Measurements from ENCODE around the gene CD207. TPM values are rescaled to one million over a fixed set of nuclear protein-coding genes. Genes with fewer than 3 reads are reported as not detected.
"Not testable (repeated sequence)": the region's sequence is repeated elsewhere in the genome, so short reads cannot be mapped to it uniquely, and the experiment has no call there.

CD207 gene
- total RNA-seq, 4 donors from 2014 or later = 0.21 TPM; not detected in 3

GRCh38 chr2:70806013-70806412, 29.6 kb downstream of the CD207 start:
- 66 to 76% methylated on average over 5 of the region's 5 CpGs for WGBS, 2 donors
- Histone ChIP-seq H3K27me3 (no peaks in the 10 kb centered on the region), H3K36me3 (no peaks in the 10 kb centered on the region), H3K4me3 (no peak overlapping the region), H3K27ac (no peak overlapping the region), H3K4me1 (no peaks in the 10 kb centered on the region), H3K9me3 (peaks cover 0 to 7% (median 0%) of the 10 kb centered on the region in 4 donors)
- TF ChIP-seq, protein P1, sequence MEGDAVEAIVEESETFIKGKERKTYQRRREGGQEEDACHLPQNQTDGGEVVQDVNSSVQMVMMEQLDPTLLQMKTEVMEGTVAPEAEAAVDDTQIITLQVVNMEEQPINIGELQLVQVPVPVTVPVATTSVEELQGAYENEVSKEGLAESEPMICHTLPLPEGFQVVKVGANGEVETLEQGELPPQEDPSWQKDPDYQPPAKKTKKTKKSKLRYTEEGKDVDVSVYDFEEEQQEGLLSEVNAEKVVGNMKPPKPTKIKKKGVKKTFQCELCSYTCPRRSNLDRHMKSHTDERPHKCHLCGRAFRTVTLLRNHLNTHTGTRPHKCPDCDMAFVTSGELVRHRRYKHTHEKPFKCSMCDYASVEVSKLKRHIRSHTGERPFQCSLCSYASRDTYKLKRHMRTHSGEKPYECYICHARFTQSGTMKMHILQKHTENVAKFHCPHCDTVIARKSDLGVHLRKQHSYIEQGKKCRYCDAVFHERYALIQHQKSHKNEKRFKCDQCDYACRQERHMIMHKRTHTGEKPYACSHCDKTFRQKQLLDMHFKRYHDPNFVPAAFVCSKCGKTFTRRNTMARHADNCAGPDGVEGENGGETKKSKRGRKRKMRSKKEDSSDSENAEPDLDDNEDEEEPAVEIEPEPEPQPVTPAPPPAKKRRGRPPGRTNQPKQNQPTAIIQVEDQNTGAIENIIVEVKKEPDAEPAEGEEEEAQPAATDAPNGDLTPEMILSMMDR (IDR thresholded peaks at IDR 0.05) = no peak
- no peak for DNase-seq (ENCODE audit: low spot score in 2 of 2)

DNA sequence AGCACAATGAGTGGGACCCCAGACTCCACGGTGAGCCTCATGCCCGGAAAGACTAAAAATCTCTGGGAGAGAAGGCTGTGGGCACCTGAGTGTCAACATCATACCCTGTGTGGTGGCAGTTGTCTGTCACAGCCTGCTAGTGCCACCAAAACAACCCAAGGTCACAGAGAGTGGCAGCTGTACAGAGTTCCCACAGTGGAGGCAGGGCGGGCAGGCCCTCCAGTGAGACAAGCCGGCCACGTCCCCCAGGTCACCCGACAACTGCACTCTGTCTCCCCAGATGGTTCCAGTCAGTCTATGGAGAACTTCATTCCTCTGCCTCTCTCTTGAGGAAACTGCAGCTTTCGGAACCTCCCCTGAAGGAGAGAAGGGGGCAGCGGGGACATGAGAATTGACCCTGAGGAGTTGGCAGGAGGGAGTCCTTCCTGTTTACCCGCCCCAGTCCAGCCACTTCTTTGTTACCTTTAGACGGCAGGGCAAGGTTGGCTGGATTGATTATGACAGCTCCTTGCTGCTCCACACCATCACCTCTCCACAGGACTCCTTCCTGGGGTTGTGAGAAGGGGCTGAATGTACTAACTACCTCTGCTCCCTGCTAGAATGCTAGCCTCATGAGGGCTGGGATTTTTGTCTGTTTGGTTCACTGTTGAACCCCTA, 33.9 kb downstream of the CD207 start:
- 67 to 74% methylated on average over 10 of the region's 10 CpGs for WGBS, 2 donors

DNA sequence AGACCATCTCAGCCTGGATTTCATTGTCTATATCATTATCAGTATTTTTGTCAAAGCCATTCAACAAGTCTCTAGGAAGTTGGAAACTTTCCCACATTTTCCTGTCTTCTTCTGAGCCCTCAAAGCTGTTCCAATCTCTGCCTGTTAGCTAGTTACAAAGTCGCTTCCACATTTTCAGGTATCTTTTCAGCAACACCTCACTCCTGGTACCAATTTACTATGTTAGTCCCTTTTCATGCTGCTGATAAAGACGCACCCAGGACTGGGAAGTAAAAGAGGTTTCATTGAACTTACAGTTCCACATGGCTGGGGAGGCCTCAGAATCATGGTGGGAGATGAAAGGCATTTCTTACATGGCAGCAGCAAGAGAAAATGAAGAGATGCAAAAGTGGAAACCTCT, 35.9 kb downstream of the CD207 start:
- DNase-seq (ENCODE audit: low spot score in 2 of 2) = no peak
- Histone ChIP-seq H3K36me3 (no peaks in the 10 kb centered on the region), H3K27me3 (no peaks in the 10 kb centered on the region), H3K9me3 (peaks cover 0 to 23% (median 0%) of the 10 kb centered on the region in 4 donors), H3K4me3 (no peak overlapping the region), H3K27ac (no peak overlapping the region), H3K4me1 (no peaks in the 10 kb centered on the region)
- TF ChIP-seq, protein P1 (IDR thresholded peaks at IDR 0.05) = no peak
- TF ChIP-seq POLR2A (IDR thresholded peaks at IDR 0.05) (no peak), EP300 (IDR thresholded peaks at IDR 0.05) (no peak)
- 87 to 94% methylated on average over 2 of the region's 2 CpGs for WGBS, 2 donors

More for the DNA sequence above, 33.9 kb downstream of the CD207 start:
- Histone ChIP-seq H3K4me3 (no peak overlapping the region), H3K27ac (no peak overlapping the region), H3K36me3 (no peaks in the 10 kb centered on the region), H3K4me1 (no peaks in the 10 kb centered on the region), H3K27me3 (no peaks in the 10 kb centered on the region), H3K9me3 (peaks cover 0 to 23% (median 0%) of the 10 kb centered on the region in 4 donors)
- TF ChIP-seq EP300 (IDR thresholded peaks at IDR 0.05) (no peak), POLR2A (IDR thresholded peaks at IDR 0.05) (no peak)
- TF ChIP-seq, protein P1 (IDR thresholded peaks at IDR 0.05) = no peak
- no peak for DNase-seq (ENCODE audit: low spot score in 2 of 2)

- 79 to 84% methylated on average over 3 of the region's 3 CpGs for WGBS, 2 donors
- DNase-seq (ENCODE audit: low spot score in 2 of 2); H3K27ac ChIP-seq; H3K4me1 ChIP-seq; H3K27me3 ChIP-seq; H3K36me3 ChIP-seq; H3K4me3 ChIP-seq: not testable (repeated sequence)
- peaks cover 0 to 23% (median 0%) of the 10 kb centered on the region in 4 donors for H3K9me3 ChIP-seq
Measured at GRCh38 chr2:70797996-70798395, 37.6 kb downstream of the CD207 start.

DNA sequence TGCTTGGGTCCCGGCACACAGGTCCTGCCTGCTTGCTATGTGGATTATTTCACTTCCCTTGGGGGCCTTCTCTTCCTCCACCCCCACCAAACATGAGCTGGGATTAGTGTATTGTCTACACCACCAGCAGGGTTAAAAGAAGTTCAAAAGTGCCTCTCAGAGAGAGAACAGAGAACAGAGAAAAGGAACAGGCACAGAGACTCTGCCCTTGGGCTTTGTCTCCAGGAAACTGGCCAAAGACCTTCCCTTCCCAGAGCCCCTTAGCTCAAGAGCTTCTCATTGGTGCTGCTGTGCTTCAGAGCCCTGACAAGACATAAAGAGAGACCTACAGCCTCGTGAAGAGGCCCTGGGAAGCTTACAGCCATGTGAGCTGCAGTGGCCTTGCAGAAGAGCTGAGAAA, 38.1 kb downstream of the CD207 start:
- Histone ChIP-seq H3K9me3 (peaks cover 0 to 23% (median 0%) of the 10 kb centered on the region in 4 donors), H3K27me3 (peaks cover 0 to 11% of the 10 kb centered on the region in 2 donors), H3K36me3 (no peaks in the 10 kb centered on the region), H3K27ac (no peak overlapping the region), H3K4me3 (no peak overlapping the region), H3K4me1 (no peaks in the 10 kb centered on the region)
- DNase-seq (ENCODE audit: low spot score in 2 of 2) = no peak
- WGBS, 2 donors = 34 to 42% methylated on average over 2 of the region's 2 CpGs
- TF ChIP-seq POLR2A (IDR thresholded peaks at IDR 0.05) = no peak
- TF ChIP-seq EP300 (IDR thresholded peaks at IDR 0.05) = no peak
- TF ChIP-seq, protein P1 (IDR thresholded peaks at IDR 0.05) = no peak

Data from tibial nerve (tissue), 4 donors.